Measurements from ENCODE around the gene PLEKHO1.

- TF ChIP-seq CREB1 (IDR thresholded peaks at IDR 0.05; ENCODE audit: low read depth) = no peak
- TF ChIP-seq CEBPB (IDR thresholded peaks at IDR 0.05) = no peak
- no peak for TF ChIP-seq RAD21 (IDR thresholded peaks at IDR 0.05; ENCODE audit: low read depth)
- TF ChIP-seq EGR1 (IDR thresholded peaks at IDR 0.05) = no peak
- no peak for TF ChIP-seq TCF12 (IDR thresholded peaks at IDR 0.05; ENCODE audit: low read depth)
- no peak for TF ChIP-seq REST (IDR thresholded peaks at IDR 0.05; ENCODE audit: low read depth)
- TF ChIP-seq EP300 (IDR thresholded peaks at IDR 0.05; ENCODE audit: borderline replicate concordance) = no peak
These were observed 34.6 kb upstream of the PLEKHO1 start for GRCh38 chr1:150115121-150115520.
